Lower leg skin (tissue), 4 donors: ENCODE data around the gene FLNB. TPM values are rescaled to one million over a fixed set of nuclear protein-coding genes. Genes with fewer than 3 reads are reported as not detected.
"Not testable (repeated sequence)": the region's sequence is repeated elsewhere in the genome, so short reads cannot be mapped to it uniquely, and the experiment has no call there.

ENCODE experiments used
- DNase-seq, 2 donors: peaks; one replicate each; pipeline ENCODE4 v3.0.0-alpha.2; 2019; ENCODE audit warnings: low spot score in 2 of 2
- H3K4me3 ChIP-seq: fragments of 200-600 bp; sonication (generic); 2 replicates; pipeline ENCODE4 v1.5.1; 2017; ENCODE audit warnings: mild to moderate bottlenecking, low read depth; ENCODE audit not compliant: poor library complexity, severe bottlenecking
- POLR2A ChIP-seq, 2 donors: fragments of 450-650 bp; IDR thresholded peaks; one replicate each; pipeline ENCODE4 v1.6.1; 2016 to 2017; ENCODE audit warnings: antibody characterized with exemption in 2 of 2, mild to moderate bottlenecking in 1 of 2, moderate library complexity in 1 of 2
- WGBS, 2 donors: methylation state at CpG; one replicate each; pipeline ENCODE4 v1.1.5; 2018; 5-methylcytosine and 5-hydroxymethylcytosine counted together
- intact Hi-C: fragments of 100-400 bp; cut with DNase I; formaldehyde crosslinking; loops from one replicate; pipeline ENCODE4 v1.15.0; 2023; ENCODE audit warnings: low total_unique reads
- total RNA-seq, 4 donors: library from RNA; depleted of rRNA; stranded (reverse); fragments of >200 nt; gene quantifications; one replicate each; pipeline ENCODE4 v1.1.0, GENCODE V29; 2016
- TF ChIP-seq, protein P1 (sequence below), 3 donors: fragments of 450-650 bp; IDR thresholded peaks; one replicate each; pipeline ENCODE4 v1.5.1; 2016; ENCODE audit warnings: antibody characterized with exemption in 3 of 3, mild to moderate bottlenecking in 3 of 3, moderate library complexity in 2 of 3

FLNB gene
- total RNA-seq, 4 donors from 2014 or later = 108 to 155 (median 128) TPM

GRCh38 chr3:58052373-58053273 is 44.4 kb downstream of the FLNB start:
- intact Hi-C loops = no loop called here
- 36 to 41% methylated on average over 8 of the region's 8 CpGs for WGBS, 2 donors
- peak; percentile 79 to 95 for DNase-seq
- TF ChIP-seq POLR2A (IDR thresholded peaks at IDR 0.05) = no peak
- TF ChIP-seq, protein P1, sequence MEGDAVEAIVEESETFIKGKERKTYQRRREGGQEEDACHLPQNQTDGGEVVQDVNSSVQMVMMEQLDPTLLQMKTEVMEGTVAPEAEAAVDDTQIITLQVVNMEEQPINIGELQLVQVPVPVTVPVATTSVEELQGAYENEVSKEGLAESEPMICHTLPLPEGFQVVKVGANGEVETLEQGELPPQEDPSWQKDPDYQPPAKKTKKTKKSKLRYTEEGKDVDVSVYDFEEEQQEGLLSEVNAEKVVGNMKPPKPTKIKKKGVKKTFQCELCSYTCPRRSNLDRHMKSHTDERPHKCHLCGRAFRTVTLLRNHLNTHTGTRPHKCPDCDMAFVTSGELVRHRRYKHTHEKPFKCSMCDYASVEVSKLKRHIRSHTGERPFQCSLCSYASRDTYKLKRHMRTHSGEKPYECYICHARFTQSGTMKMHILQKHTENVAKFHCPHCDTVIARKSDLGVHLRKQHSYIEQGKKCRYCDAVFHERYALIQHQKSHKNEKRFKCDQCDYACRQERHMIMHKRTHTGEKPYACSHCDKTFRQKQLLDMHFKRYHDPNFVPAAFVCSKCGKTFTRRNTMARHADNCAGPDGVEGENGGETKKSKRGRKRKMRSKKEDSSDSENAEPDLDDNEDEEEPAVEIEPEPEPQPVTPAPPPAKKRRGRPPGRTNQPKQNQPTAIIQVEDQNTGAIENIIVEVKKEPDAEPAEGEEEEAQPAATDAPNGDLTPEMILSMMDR (IDR thresholded peaks at IDR 0.05) = no peak
- H3K4me3 ChIP-seq = no peak overlapping the region

DNA sequence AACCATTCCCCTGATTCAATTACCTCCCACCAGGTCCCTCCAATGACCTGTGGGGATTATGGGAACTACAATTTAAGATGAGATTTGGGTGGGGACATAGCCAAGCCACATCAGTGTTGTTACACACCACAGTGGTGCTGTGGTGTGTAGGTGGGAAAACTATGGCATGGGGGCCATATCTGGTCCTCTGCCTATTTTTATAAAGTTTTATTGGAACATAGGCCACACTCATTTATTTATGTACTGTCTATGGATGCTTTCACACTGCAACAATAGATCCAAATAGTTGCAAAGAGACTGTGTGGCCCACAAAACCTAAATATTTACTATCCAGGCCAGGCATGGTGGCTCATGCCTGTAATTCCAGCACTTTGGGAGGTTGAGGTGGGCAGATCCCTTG is 46.4 kb downstream of the FLNB start:
- no peak overlapping the region for H3K4me3 ChIP-seq
- no peak for DNase-seq
- intact Hi-C loops = no loop called here
- no peak for TF ChIP-seq POLR2A (IDR thresholded peaks at IDR 0.05)

GRCh38 chr3:58055314-58055713 is 47.1 kb downstream of the FLNB start:
- H3K4me3 ChIP-seq = no peak overlapping the region
- no peak for TF ChIP-seq POLR2A (IDR thresholded peaks at IDR 0.05)
- TF ChIP-seq, protein P1 (IDR thresholded peaks at IDR 0.05) = no peak
- intact Hi-C loops = no loop called here
- no peak for DNase-seq
- WGBS, 2 donors = 79 to 88% methylated on average over 4 of the region's 4 CpGs

DNA sequence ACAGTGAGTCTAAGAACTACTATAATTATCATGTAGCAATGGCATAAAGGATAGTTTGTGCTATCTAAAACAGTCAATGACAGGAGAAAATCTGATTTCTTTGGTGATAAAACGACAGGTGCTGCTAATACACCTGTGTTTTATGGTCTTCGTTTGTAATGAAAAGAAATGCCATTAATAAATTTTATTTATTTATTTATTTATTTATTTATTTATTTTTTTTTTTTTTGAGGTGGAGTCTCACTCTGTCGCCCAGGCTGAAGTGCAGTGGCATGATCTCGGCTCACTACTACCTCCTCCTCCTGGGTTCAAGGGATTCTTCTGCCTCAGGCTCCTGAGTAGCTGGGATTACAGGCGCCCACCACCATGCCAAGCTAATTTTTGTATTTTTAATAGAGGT is 47.7 kb downstream of the FLNB start:
- intact Hi-C loops, DNase-seq, H3K4me3 ChIP-seq: not testable (repeated sequence)
- 93 to 97% methylated on average over 5 of the region's 5 CpGs for WGBS, 2 donors

- intact Hi-C loops = no loop called here
- no peak for DNase-seq
- no peak for TF ChIP-seq POLR2A (IDR thresholded peaks at IDR 0.05)
- H3K4me3 ChIP-seq = no peak overlapping the region
- WGBS, 2 donors = 61 to 63% methylated on average over 8 of the region's 8 CpGs
Measured at GRCh38 chr3:58058361-58059263, 50.4 kb downstream of the FLNB start.

DNA sequence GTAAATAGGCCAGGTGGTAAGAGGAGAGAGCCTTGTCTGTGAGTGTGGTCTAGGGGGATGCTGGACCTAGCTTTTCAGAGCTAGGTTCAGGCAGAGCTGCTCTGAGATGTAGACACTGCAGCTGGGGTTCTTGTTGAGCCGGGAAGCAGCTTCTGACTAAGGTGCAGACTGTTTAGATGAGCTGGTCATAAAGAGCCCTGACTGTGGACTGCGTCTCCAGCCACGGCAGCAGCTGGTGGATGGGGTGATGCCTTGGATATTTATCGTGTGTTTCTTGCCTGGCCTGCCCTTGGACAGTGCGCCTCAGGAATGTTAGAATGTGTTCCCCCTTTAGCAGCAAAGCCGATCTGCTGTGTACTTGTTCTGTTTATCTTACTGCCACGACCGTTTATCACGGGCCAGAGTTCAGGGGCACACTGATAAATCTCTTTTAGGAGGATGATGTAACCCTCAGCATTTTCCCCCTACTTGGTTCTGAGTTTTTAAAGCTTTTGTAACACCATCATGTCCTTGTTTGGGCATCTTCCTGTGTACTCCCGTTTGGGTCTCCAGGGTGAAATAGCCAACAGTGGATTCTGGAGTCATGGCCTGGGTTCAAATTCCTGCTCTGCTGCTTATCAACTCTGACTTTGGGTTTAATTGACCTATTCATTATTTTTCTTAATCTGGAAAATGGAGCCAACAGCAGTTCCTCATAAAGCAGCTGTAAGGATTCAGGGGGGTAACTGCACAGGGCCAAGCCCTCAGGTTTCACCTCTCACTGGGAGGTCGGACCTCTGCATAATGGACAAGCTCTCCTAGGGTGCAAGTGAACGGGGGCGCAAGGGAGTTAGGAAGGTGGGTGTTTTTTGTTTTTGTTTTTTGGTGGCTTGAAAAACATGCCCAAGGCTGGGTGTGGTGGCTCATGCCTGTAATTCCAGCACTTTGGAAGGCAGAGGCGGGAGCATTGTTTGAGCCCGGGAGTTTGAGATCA is 51.4 kb downstream of the FLNB start:
- WGBS, 2 donors = 49 to 57% methylated on average over 15 of the region's 15 CpGs
- no peak for DNase-seq
- no peak overlapping the region for H3K4me3 ChIP-seq
- TF ChIP-seq, protein P1 (IDR thresholded peaks at IDR 0.05) = no peak
- TF ChIP-seq POLR2A (IDR thresholded peaks at IDR 0.05) = no peak
- intact Hi-C loops = no loop called here
